Stimulated activated CD8-positive, alpha-beta memory T cell treated with anti-CD3 and anti-CD28 coated beads, Interleukin-4, amount 100 ng/mL, for 24 hours (primary cell): ENCODE measurements around the gene UBD.

Source experiments
- DNase-seq: peaks from one replicate; pipeline ENCODE4 v3.0.0-alpha.2; 2020; ENCODE audit warnings: low read depth

UBD gene

GRCh38 chr6:29561091-29561490, 1.6 kb upstream of the UBD start:
- DNase-seq = no peak

GRCh38 chr6:29558439-29559079, 973 bp downstream of the UBD start:
- DNase-seq = no peak

GRCh38 chr6:29557320-29557719, 2.2 kb downstream of the UBD start:
- no peak for DNase-seq

- no peak for DNase-seq
Measured at GRCh38 chr6:29554764-29555163, 4.8 kb downstream of the UBD start.

- DNase-seq = no peak
Measured at GRCh38 chr6:29553268-29554057, 6.1 kb downstream of the UBD start.

- no peak for DNase-seq
Measured at GRCh38 chr6:29552512-29553051, 7.0 kb downstream of the UBD start.

GRCh38 chr6:29547573-29547972, 12.0 kb downstream of the UBD start:
- no peak for DNase-seq

- no peak for DNase-seq
Measured at GRCh38 chr6:29537714-29538403, 21.7 kb downstream of the UBD start.

GRCh38 chr6:29532320-29532951, 27.1 kb downstream of the UBD start:
- no peak for DNase-seq

- DNase-seq = no peak
Measured at GRCh38 chr6:29531668-29532067, 27.9 kb downstream of the UBD start.

GRCh38 chr6:29530671-29531310, 28.7 kb downstream of the UBD start:
- DNase-seq = no peak

GRCh38 chr6:29529956-29530355, 29.6 kb downstream of the UBD start:
- no peak for DNase-seq

- no peak for DNase-seq
Measured at GRCh38 chr6:29528988-29529560, 30.5 kb downstream of the UBD start.

- no peak for DNase-seq
Measured at GRCh38 chr6:29528300-29528931, 31.1 kb downstream of the UBD start.

- DNase-seq = no peak
Measured at GRCh38 chr6:29527564-29527963, 32.0 kb downstream of the UBD start.

GRCh38 chr6:29527126-29527525, 32.4 kb downstream of the UBD start:
- DNase-seq = no peak

GRCh38 chr6:29525311-29525639, 34.3 kb downstream of the UBD start:
- DNase-seq = no peak

GRCh38 chr6:29524444-29525310, 34.9 kb downstream of the UBD start:
- no peak for DNase-seq

- no peak for DNase-seq
Measured at GRCh38 chr6:29524044-29524443, 35.5 kb downstream of the UBD start.

GRCh38 chr6:29522227-29522626, 37.3 kb downstream of the UBD start:
- no peak for DNase-seq
